IPS DF 4.7 (cell line): ENCODE measurements around the gene CLCN6.

Experiments used
- DNase-seq: peaks from one replicate; pipeline ENCODE4 v3.0.0-alpha.2; 2013; ENCODE audit warnings: low spot score; ENCODE audit errors: extremely low read depth

Gene CLCN6

GRCh38 chr1:11779715-11780379 is 26.1 kb upstream of the CLCN6 start:
- DNase-seq, result no peak

GRCh38 chr1:11780380-11781147 is 25.4 kb upstream of the CLCN6 start:
- no peak for DNase-seq

GRCh38 chr1:11781297-11781696 is 24.7 kb upstream of the CLCN6 start:
- no peak for DNase-seq

- no peak for DNase-seq
Measured at GRCh38 chr1:11782127-11782708, 23.8 kb upstream of the CLCN6 start.

GRCh38 chr1:11783556-11783955 is 22.4 kb upstream of the CLCN6 start:
- DNase-seq, result no peak

GRCh38 chr1:11784256-11784992 is 21.6 kb upstream of the CLCN6 start:
- DNase-seq, result no peak

GRCh38 chr1:11784993-11785769 is 20.8 kb upstream of the CLCN6 start:
- DNase-seq, result no peak

- no peak for DNase-seq
Measured at GRCh38 chr1:11786168-11786567, 19.8 kb upstream of the CLCN6 start.

GRCh38 chr1:11787251-11787803 is 18.7 kb upstream of the CLCN6 start:
- no peak for DNase-seq

- DNase-seq, result no peak
Measured at GRCh38 chr1:11787804-11788436, 18.1 kb upstream of the CLCN6 start.

- no peak for DNase-seq
Measured at GRCh38 chr1:11788549-11789053, 17.4 kb upstream of the CLCN6 start.

GRCh38 chr1:11789126-11790067 is 16.6 kb upstream of the CLCN6 start:
- DNase-seq, result no peak

- DNase-seq, result no peak
Measured at GRCh38 chr1:11790101-11790879, 15.7 kb upstream of the CLCN6 start.

GRCh38 chr1:11790880-11791715 is 14.9 kb upstream of the CLCN6 start:
- DNase-seq, result no peak

- DNase-seq, result no peak
Measured at GRCh38 chr1:11792106-11792505, 13.9 kb upstream of the CLCN6 start.

- DNase-seq, result no peak
Measured at GRCh38 chr1:11793819-11794218, 12.2 kb upstream of the CLCN6 start.
